ENCODE results near the gene CIAPIN1.

Gene CIAPIN1

DNA sequence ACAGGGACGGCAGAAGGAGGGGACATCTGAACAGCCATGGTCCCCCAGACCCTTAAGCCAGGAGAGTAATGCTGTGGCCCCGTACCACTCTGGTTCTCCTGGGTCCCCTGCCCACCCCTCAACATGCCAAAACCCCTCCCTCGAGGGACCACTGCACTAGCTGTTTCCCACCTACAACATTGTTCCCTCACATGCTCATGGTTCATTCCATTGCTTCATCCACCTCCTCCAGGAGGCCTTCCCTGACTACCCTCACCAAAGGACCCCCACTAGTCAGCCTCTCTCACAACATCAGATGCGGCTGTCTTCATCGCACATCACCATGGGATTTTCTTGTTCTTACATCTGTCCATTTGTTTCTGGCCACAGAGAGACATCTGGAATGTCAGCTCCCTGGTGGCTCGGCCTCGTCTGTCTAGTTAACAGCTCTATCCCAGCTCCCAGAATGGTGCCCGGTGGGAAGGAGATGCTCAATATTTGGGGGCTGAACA, 37.4 kb upstream of the CIAPIN1 start:
- TF ChIP-seq, protein P1, sequence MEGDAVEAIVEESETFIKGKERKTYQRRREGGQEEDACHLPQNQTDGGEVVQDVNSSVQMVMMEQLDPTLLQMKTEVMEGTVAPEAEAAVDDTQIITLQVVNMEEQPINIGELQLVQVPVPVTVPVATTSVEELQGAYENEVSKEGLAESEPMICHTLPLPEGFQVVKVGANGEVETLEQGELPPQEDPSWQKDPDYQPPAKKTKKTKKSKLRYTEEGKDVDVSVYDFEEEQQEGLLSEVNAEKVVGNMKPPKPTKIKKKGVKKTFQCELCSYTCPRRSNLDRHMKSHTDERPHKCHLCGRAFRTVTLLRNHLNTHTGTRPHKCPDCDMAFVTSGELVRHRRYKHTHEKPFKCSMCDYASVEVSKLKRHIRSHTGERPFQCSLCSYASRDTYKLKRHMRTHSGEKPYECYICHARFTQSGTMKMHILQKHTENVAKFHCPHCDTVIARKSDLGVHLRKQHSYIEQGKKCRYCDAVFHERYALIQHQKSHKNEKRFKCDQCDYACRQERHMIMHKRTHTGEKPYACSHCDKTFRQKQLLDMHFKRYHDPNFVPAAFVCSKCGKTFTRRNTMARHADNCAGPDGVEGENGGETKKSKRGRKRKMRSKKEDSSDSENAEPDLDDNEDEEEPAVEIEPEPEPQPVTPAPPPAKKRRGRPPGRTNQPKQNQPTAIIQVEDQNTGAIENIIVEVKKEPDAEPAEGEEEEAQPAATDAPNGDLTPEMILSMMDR (IDR thresholded peaks at IDR 0.05), result no peak
- TF ChIP-seq ZFX (IDR thresholded peaks at IDR 0.05; ENCODE audit: borderline replicate concordance), result no peak
- H3K27ac ChIP-seq, result peak overlapping the region; percentile 80

DNA sequence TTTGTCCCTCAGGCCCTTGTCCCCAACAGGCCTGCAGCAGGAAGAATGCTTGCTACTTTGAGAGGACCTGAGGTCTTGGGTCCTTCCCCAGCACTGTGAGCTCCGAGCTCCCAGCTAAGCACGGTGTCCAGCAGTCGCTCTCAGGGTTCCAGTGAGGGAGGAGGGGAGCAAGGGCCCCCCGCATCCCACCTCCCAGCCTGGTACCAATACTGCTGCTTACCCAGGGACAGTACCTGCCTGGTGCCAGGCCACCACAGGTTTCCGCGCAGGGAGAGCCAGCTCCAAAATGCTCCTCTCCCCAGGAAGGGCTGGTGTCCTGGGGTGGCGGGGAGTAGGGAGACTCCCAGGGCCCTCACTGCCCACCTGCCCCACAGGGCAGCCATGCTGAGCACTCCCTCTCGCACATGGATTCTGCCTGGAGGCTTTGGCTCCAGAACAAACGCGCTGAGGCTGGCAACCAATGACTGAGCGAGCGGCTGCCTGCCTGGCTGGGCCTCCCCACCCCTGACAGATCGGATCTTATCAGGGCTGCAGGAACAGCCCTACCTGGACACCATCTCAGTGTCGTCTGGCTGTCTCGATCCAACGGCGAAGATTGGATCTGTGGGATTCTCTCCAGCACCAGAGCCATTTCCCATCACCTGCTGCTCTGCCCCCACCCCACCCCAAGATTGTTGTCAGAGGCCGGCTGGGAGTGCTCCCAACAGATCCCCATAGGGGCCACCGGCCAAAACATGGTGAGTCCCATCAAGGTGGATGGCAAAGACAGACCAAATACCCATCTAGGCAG, 36.7 kb upstream of the CIAPIN1 start:
- peak overlapping the region; percentile 80 for H3K27ac ChIP-seq
- no peak for TF ChIP-seq ZFX (IDR thresholded peaks at IDR 0.05; ENCODE audit: borderline replicate concordance)
- TF ChIP-seq, protein P1 (IDR thresholded peaks at IDR 0.05), result no peak

DNA sequence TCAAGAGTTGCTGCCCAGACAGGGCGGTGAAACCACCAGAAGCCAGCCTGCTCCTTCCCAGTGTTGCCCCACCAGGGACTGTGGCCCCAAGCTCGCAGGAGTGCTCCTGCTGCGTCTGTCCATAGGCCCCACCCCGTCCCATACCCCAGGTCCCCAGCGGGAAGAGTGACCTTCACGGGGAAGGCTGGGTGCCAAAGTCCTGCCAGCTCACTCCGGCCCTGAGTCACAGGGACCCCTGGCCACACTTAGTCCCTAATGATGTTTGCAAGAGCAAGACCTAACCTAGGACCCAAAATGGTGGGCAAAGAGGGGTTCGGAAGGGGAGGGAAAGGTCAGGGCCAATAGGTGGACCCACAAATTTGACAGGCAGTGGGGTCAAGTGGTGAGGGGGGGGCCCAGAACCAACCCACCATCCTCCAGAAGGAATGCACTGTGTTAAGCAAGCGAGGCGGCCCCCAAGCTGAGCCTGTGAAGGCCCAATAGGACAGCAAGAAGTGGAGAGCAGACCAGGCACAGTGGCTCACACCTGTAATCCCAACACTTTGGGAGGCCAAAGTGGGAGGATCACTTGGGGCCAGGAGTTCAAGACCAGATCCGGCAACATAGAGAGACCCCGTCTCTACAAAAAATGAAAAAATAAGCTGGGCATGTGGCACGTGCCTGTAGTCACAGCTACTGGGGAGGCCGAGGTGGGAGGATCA, 35.8 kb upstream of the CIAPIN1 start:
- H3K27ac ChIP-seq, result peak overlapping the region; percentile 80
- TF ChIP-seq ZFX (IDR thresholded peaks at IDR 0.05; ENCODE audit: borderline replicate concordance), result no peak
- TF ChIP-seq, protein P1 (IDR thresholded peaks at IDR 0.05), result no peak

DNA sequence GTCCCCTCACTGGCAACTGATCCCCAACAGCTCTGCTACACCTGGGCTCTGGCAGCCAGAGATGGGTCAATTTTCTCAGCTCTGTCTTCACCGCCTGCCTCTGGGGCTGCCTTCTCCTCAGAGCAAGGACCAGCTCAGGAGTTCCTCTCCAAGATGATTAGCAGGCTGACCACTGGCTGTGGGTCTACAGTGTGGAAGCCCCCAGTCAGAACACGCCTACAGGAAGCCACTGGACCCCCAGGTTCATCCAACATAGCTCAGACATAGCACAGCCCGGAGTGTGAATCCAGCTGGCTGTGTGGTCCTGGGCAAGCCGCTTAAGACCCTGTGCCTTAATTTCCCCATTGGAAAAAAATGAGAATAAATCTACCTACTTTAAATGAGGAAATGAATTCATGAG, 34.2 kb upstream of the CIAPIN1 start:
- peak overlapping the region; percentile 64; the same call in 1 of the 2 replicates for H3K27ac ChIP-seq
- no peak for TF ChIP-seq ZFX (IDR thresholded peaks at IDR 0.05; ENCODE audit: borderline replicate concordance)
- TF ChIP-seq, protein P1 (IDR thresholded peaks at IDR 0.05), result no peak

DNA sequence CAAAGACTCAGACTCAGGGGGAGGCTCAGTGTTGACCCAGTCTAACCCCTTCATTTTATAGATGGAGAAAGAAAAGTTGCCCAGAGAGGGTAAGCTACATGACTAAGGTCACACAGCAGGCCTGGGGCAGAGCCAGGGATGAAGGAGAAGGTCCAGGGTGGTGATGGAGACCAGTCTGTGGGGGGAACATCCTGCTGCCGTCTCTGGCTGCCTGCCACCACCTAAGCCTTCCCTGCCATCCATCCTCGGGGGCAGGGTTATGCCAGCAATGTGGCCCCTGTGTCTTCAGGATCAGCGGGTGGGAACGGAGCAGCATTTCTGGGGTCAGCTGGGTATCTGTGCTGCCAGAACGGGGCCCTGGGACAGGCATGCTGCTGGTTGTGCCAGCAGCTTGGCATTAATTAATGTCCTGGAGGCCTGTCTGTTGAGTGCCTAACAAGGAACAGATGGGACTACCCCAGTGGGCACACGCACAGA, 33.6 kb upstream of the CIAPIN1 start:
- H3K27ac ChIP-seq, result peak overlapping the region; percentile 64
- TF ChIP-seq ZFX (IDR thresholded peaks at IDR 0.05; ENCODE audit: borderline replicate concordance), result no peak
- TF ChIP-seq, protein P1 (IDR thresholded peaks at IDR 0.05), result no peak

DNA sequence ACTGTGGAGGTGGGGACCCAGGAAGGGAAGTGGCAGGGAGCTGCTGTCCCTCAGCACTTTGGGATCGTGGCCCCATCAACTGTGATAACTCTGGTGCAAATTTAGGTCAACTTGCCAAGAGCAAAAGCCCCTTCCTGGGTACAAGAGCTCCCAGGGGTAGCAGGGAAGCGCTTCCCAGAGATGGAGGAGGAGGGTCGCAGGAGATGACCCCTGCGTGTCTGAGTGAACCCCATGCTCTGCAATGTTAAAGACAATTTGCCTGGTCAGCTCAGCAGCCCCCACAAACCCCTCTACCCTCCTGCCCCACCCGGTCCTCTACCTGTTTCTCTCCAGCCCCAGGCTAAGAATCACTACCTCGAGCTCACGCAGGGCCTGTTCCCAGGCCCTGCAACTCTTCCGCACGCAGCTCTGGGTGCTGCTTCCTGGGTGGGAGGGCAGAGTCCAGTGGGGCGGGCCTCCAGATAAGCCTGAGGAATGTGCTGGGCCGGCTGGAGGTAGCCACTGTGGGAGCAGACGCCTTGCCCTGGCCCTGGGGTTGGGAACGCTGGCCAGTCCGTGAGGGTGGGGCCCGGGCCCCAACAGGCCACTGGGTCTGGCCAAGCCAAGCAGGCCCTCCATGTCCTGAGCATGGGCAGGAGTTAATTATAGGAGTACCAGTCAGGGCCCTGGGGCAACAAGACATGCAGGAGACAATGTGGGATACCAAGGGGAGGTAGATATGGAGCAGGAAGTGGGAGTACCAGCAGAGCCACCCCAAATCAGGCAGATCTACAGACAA, 33.0 kb upstream of the CIAPIN1 start:
- TF ChIP-seq, protein P1 (IDR thresholded peaks at IDR 0.05), result no peak
- no peak for TF ChIP-seq ZFX (IDR thresholded peaks at IDR 0.05; ENCODE audit: borderline replicate concordance)
- peak overlapping the region; percentile 64 for H3K27ac ChIP-seq

Measured in 22Rv1 (cell line).